ENCODE results near the gene MTG2. TPM values are rescaled to one million over a fixed set of nuclear protein-coding genes. Genes with fewer than 3 reads are reported as not detected.
A peak's percentile ranks its signal among the peaks of the same experiment; 100 is the strongest.

MTG2 gene
- total RNA-seq, 1 donor from 2014 or later = 20.8 TPM

GRCh38 chr20:62174021-62174804, 8.6 kb upstream of the MTG2 start:
- intact Hi-C loops (cut with DNase I) = no loop called here
- ATAC-seq (ENCODE audit: poor library complexity) (no peak), DNase-seq (no peak)

DNA sequence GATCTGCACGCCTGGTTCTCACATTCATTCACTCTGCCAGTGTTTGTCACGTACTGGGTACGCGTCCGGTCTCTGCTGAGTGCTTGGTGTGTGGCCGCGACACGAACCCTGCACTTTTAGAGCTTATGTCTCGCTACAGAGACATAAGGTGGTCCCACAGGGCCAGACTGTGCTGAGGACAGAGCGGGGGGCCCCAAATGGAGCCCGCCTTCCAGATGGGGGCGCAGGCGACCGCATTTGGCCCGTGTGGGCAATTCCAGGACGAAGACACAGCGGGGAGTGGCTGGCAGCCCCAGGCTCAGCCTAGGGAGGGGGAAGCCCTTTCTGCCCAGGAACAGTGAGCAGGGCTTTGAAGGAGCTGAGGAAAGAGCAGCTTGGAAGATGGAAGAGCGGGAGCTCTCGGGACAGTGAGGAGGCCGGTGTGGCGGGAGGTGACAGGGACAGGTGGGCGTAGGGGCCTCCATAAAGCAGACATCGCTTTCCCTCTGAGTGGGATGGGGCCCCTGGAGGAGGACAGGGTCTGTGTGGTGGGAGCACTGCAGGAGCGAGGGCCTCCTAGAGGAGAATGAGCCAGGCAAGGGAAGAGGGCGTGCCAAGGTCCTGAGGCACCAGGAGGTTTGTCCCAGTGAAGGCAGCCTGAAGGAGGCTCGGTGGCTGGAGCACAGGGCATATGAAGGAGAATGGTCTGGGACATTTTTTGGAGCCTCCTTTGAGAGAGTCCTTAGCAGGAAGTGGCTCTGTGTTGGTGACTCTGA, 7.8 kb upstream of the MTG2 start:
- intact Hi-C loops (cut with DNase I) = no loop called here
- ATAC-seq (ENCODE audit: poor library complexity) (no peak), DNase-seq (no peak)

DNA sequence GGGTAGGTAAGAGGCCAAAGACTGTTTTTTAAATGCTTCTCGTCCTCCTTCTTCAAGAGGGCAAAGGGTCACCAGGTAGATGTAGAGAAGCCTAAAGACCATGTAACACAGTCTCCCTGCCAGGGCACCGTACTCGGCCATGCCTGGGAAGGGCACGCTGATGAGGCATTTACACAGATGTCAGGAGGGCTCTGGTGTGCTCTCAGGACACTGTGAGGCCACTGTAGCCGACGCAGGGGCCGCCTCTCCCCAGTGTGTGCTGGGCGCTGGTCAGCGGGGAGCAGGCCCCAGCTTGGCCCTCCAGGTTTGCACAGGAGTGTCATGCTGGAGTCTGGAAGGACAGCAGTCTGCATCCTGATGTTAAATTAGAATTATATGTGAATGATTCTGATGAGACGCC, 7.1 kb upstream of the MTG2 start:
- intact Hi-C loops (cut with DNase I) = no loop called here
- no peak for DNase-seq
- no peak for ATAC-seq (ENCODE audit: poor library complexity)

GRCh38 chr20:62176866-62177265, 6.0 kb upstream of the MTG2 start:
- ATAC-seq (ENCODE audit: poor library complexity) = no peak
- no peak for DNase-seq
- intact Hi-C loops (cut with DNase I) = no loop called here

DNA sequence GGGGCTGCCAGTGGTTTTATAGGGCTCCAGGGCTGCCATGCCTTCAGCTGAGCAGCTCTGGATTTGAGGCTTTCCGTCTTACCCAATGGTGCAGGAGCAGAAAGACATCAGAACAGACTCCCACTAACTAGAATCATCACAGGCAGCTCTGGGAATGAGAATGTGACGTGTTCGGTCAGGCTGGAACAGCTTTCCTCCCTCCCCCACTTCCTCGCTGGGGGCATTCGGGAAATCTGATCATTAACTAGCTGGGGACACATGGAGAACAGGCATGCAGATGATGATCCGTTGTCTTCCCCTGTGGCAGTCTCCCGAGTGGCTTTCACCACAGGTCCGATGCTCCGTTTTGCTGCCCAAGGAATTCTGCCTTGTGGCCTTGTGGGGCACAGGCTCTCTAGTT, 5.5 kb upstream of the MTG2 start:
- DNase-seq (no peak), ATAC-seq (ENCODE audit: poor library complexity) (no peak)
- intact Hi-C loops (cut with DNase I) = no loop called here

GRCh38 chr20:62178316-62179161, 4.3 kb upstream of the MTG2 start:
- ATAC-seq (ENCODE audit: poor library complexity) = no peak
- no peak for DNase-seq
- intact Hi-C loops (cut with DNase I) = no loop called here

DNA sequence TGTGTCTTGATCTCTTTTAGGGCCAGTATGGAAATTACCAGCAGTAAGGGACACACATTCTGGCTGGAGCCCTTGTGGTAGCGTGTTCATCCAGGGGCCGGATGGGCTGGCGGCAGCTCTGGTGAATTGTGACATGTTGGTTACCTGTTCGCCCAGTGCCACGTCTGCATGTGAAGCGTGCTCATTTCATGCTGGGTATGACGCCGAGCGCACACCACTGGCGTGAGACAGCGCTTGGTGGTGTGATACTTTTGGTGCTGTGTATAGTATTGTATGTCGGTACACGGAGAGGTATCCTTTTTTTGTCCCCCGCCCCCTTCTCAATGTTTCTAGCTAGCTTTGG, 3.7 kb upstream of the MTG2 start:
- no peak for DNase-seq
- intact Hi-C loops (cut with DNase I) = no loop called here
- ATAC-seq (ENCODE audit: poor library complexity) = no peak

- DNase-seq (no peak), ATAC-seq (ENCODE audit: poor library complexity) (no peak)
- intact Hi-C loops (cut with DNase I) = no loop called here
Measured at GRCh38 chr20:62181808-62182207, 1.0 kb upstream of the MTG2 start.

GRCh38 chr20:62183426-62184142, 756 bp downstream of the MTG2 start:
- DNase-seq = no peak
- intact Hi-C loops (cut with DNase I) = no loop called here
- ATAC-seq (ENCODE audit: poor library complexity) = no peak

DNA sequence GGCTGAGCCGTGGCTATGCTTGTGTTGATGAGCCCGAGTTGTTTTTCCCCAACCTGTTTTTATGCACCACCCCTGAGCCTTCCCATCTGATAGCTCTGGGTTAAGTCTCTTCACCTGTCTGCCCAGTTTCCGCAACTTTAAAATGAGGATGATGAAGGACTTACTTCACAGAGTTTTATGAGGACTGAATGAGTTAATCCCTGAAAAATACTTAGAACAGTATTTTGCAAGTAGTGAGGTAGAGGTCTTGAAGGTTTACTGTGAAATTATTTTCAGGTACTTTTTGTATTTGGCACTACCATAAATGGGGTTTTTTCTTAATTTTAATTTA, 3.2 kb downstream of the MTG2 start:
- intact Hi-C loops (cut with DNase I) = no loop called here
- ATAC-seq (ENCODE audit: poor library complexity) (no peak), DNase-seq (no peak)

- intact Hi-C loops (cut with DNase I) = no loop called here
- no peak for ATAC-seq (ENCODE audit: poor library complexity)
- no peak for DNase-seq
Measured at GRCh38 chr20:62186887-62187866, 4.3 kb downstream of the MTG2 start.

DNA sequence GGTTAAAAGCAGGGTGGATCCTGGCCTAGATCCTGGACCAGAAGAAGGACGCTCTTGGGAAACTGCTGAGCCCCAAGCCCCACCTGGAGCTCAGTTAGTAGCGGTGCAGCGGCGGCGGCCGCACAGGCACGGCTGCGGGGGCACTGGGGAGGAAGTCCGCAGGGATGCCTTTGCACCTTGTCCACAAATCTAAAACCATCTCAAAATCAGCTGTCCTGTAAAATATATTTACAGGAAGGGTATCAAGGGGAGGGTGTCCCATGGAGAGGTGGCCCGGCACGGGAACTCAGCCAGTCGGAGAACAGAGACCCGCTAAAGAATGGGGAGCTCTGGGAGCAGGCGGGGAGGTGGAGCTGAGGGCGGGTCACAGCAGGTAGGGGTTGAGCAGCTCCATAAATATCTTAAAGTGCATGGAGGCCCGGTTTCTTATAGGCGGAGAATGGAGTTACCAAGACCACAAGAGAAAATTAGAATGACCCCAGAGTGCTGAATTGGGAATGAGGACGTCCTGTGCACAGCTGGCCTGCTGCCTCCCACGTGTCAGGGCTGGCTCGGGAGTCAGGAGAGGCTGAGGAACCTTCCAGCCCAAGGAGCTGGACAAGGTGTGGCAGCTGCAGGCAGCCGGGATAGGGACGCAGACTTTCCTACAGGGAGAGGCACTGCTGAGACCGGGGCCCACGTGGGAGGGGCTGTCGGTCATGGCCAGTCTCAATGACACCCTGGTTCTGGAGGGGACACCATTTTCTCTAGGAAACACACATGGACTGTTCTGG, 8.0 kb downstream of the MTG2 start:
- intact Hi-C loops (cut with DNase I) = no loop called here
- ATAC-seq (ENCODE audit: poor library complexity) (no peak), DNase-seq (peak; percentile 25)

DNA sequence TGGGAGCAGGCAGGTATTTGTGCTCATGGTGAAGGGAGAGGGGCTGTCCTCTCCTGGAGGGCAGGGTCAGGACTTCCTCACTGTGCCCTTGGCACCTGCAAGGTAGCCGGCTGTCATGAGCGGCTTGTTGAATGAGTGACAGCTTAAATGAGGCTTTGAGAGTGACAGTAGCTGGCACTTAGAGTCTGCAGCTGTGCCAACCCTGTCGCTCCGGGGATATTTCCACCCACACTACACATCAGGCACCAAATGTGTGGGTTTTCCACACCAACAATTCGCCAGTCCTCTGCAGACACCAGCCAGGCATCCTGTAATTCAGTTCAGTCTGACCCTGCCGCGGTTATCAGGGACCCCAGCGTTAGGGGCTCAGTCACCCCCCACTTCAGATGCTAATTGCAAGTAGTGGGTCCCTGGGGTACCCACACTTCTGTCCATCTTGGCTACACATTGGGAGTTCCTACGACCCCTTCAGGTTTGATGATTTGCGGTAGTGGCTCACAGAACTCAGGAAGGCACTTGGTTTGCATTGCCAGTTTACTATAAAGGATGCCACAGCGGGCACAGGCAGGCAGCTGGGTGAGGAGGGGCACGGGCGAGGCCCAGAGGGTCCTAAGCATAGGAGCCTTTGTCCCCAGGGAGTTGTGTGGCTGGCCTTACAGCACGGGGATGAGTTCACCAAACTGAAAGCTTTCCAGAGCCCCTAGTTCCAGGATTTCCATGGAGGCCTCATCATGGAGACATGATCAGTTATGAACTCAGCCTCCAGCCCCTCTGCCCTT, 9.1 kb downstream of the MTG2 start:
- intact Hi-C loops (cut with DNase I) = no loop called here
- peak; percentile 58 for ATAC-seq (ENCODE audit: poor library complexity)
- peak; percentile 34 for DNase-seq

GRCh38 chr20:62192635-62193034, 9.8 kb downstream of the MTG2 start:
- intact Hi-C loops (cut with DNase I) = no loop called here
- ATAC-seq (ENCODE audit: poor library complexity) (peak; percentile 57), DNase-seq (peak; percentile 47)

GRCh38 chr20:62193079-62194025, 10.5 kb downstream of the MTG2 start:
- DNase-seq (peak; percentile 30), ATAC-seq (ENCODE audit: poor library complexity) (no peak)
- intact Hi-C loops (cut with DNase I) = no loop called here

DNA sequence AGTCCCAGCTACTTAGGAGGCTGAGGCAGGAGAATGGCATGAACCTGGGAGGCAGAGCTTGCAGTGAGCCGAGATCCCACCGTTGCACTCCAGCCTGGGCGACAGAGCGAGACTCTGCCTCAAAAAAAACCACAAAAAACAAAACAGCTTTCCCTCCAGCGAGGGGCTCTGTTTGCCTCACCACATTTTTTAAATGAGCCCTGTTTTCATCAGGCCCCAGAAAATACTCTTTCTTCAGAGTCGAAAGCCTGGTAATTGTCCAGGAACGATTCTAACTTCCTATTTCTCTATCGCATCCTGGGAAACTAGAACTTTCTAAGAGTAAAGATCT, 12.2 kb downstream of the MTG2 start:
- DNase-seq = no peak
- ATAC-seq (ENCODE audit: poor library complexity) = no peak
- intact Hi-C loops (cut with DNase I) = no loop called here

All from Right ventricle myocardium superior (tissue), 1 donor.